ENCODE measurements around the gene KRT86.

KRT86 gene

DNA sequence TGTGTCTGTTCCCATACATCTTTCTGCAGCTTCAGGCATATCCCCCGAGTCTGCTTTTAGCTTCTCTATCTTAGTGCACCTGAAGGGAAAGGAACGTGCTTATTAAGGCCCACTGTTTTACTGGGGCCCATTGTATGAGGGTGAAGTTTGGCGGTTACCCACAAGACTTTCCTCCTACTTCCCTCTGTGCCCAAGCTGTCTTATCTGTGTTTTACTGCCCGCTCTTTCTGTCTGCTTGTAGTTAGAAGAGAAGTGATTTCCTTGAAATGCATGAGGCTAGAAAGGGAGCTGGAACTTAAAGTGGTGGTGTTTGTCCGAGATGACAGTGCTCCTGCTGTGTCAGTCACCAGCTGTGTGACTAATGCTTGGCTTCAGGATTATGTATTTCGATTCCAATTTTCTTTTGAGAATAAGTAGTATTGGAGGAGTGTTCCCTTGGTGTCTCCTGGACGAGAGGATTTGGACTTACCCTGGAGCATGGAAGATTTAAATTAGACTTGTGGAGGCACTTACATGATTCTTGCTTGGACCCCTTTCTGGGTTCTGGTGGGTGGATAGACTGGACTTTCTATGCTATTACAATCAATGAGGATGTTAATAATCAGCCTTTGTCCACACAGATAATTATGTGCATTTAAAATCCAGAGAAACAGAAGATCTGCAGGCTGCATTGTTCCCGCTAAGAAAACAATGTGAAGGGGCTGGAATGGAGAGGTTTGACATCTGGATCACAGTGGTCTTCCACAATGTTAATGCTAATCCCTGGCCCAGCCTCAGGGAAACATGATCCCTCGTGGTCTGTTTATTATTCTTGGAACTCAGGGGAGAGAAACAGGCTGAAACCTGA, 13.9 kb upstream of the KRT86 start:
- no peak overlapping the region for H3K27ac ChIP-seq
- H3K9me3 ChIP-seq = no peaks in the 10 kb centered on the region
- peaks cover 0 to 5% of the 10 kb centered on the region in 2 experiments for H3K4me1 ChIP-seq (ENCODE audit: control insufficient read depth in 1 of 2, insufficient read depth in 1 of 2, low read depth in 1 of 2, low read length in 1 of 2)
- no peaks in the 10 kb centered on the region for H3K36me3 ChIP-seq
- no peak for TF ChIP-seq CTCF (IDR thresholded peaks at IDR 0.05)
- H3K27me3 ChIP-seq = peaks cover 89% of the 10 kb centered on the region
- H3K4me3 ChIP-seq (ENCODE audit: low read depth in 1 of 2, low read length in 1 of 2) = no peak overlapping the region

DNA sequence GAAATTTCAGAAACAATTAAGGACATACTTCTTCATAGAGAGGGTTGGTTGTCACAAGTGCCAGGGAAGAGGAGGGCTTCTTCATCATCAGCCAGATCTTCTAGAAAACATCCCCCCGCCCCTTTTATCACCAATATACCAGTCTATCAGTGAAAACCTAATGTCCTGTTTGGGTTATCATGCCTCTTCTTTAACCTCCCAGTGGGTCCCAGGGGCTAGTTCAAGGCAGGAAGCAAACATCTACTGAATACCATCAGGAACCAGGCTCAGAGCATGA, 13.3 kb upstream of the KRT86 start:
- no peak overlapping the region for H3K27ac ChIP-seq
- H3K4me3 ChIP-seq (ENCODE audit: low read depth in 1 of 2, low read length in 1 of 2) = no peak overlapping the region
- peaks cover 0 to 5% of the 10 kb centered on the region in 2 experiments for H3K4me1 ChIP-seq (ENCODE audit: control insufficient read depth in 1 of 2, insufficient read depth in 1 of 2, low read depth in 1 of 2, low read length in 1 of 2)
- H3K36me3 ChIP-seq = no peaks in the 10 kb centered on the region
- no peaks in the 10 kb centered on the region for H3K9me3 ChIP-seq
- H3K27me3 ChIP-seq = peaks cover 84% of the 10 kb centered on the region
- TF ChIP-seq CTCF (IDR thresholded peaks at IDR 0.05) = no peak

- TF ChIP-seq CTCF (IDR thresholded peaks at IDR 0.05) = no peak
- H3K9me3 ChIP-seq = no peaks in the 10 kb centered on the region
- H3K4me3 ChIP-seq (ENCODE audit: low read depth in 1 of 2, low read length in 1 of 2) = no peak overlapping the region
- peaks cover 72% of the 10 kb centered on the region for H3K27me3 ChIP-seq
- H3K4me1 ChIP-seq (ENCODE audit: control insufficient read depth in 1 of 2, insufficient read depth in 1 of 2, low read depth in 1 of 2, low read length in 1 of 2) = peaks cover 0 to 5% of the 10 kb centered on the region in 2 experiments
- no peak overlapping the region for H3K27ac ChIP-seq
- H3K36me3 ChIP-seq = no peaks in the 10 kb centered on the region
Observed at GRCh38 chr12:52262286-52262685, 12.2 kb upstream of the KRT86 start.

DNA sequence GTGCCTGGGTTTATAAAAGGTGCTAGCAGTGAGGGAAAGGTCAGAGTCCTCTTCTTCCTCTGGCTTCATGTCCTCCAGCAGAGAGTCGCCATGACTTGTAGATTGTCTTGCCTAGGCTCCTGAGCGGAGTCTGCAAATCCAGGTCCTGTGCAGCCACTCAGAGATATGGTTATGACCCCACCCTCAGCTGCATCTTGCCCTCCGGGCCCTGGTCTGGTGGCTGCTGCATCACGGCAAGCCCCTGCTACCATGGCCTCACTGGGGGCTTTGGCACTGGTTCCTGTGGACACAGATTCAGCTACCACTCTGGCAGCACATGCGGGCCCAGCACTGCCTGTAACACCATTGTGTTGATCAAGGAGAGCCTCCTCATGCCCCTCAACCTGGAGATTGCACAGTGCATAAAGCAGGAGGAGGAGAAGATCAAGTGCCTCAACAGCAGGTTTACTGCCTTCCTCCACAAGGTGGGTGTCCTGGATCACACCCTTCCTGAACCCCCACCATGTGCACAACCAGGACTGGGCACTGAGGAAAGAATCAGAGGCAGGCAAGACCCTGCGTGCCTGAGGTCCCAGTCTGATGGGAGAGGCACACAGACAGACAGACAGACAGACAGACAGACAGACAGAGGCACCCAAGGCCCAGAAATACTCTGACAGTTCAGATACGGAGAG, 10.5 kb upstream of the KRT86 start:
- TF ChIP-seq CTCF (IDR thresholded peaks at IDR 0.05) = no peak
- H3K27me3 ChIP-seq = peaks cover 56% of the 10 kb centered on the region
- peaks cover 0 to 5% of the 10 kb centered on the region in 2 experiments for H3K4me1 ChIP-seq (ENCODE audit: control insufficient read depth in 1 of 2, insufficient read depth in 1 of 2, low read depth in 1 of 2, low read length in 1 of 2)
- no peak overlapping the region for H3K4me3 ChIP-seq (ENCODE audit: low read depth in 1 of 2, low read length in 1 of 2)
- H3K9me3 ChIP-seq = no peaks in the 10 kb centered on the region
- no peaks in the 10 kb centered on the region for H3K36me3 ChIP-seq
- H3K27ac ChIP-seq = no peak overlapping the region

GRCh38 chr12:52264435-52264825, 10.0 kb upstream of the KRT86 start:
- H3K27me3 ChIP-seq = peaks cover 51% of the 10 kb centered on the region
- peaks cover 0 to 5% of the 10 kb centered on the region in 2 experiments for H3K4me1 ChIP-seq (ENCODE audit: control insufficient read depth in 1 of 2, insufficient read depth in 1 of 2, low read depth in 1 of 2, low read length in 1 of 2)
- no peak for TF ChIP-seq CTCF (IDR thresholded peaks at IDR 0.05)
- H3K36me3 ChIP-seq = no peaks in the 10 kb centered on the region
- no peak overlapping the region for H3K4me3 ChIP-seq (ENCODE audit: low read depth in 1 of 2, low read length in 1 of 2)
- no peak overlapping the region for H3K27ac ChIP-seq
- H3K9me3 ChIP-seq = no peaks in the 10 kb centered on the region
